ENCODE data around the gene ZNF514. TPM values are rescaled to one million over a fixed set of nuclear protein-coding genes. Genes with fewer than 3 reads are reported as not detected.

Gene ZNF514
- total and polyA plus RNA-seq, 2 of the 8 experiments (the other 6 are each of a cell fraction or from before 2014, with no cell fraction given), result 5.3 to 13.3 TPM

DNA sequence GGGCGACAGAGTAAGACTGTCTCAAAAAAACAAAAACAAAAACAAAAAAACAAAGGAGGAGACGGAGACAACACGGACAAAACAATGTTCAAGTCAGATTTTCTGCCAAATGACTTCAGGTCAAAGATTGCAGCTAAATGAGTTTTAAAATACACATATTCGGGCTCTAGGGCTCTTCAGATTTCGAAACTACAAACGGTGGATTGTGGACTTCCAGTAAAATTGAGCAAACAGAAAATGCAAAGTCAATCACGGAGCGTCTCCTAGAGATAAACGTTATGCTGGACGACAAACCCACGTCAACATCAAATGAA, 38.6 kb downstream of the ZNF514 start:
- H3K4ac ChIP-seq (replicated peaks; ENCODE audit: insufficient read length, low read depth, low read length), result peak overlapping the region; percentile 85
- no peaks in the 10 kb centered on the region for H3K23me2 ChIP-seq (ENCODE audit: low read depth, low read length)
- no peak overlapping the region for H3K23ac ChIP-seq (ENCODE audit: insufficient read length)
- no peaks in the 10 kb centered on the region; a peak in 1 of 8 replicates for H3K36me3 ChIP-seq (ENCODE audit: control insufficient read depth in 2 of 4, insufficient read depth in 4 of 4, low read length in 3 of 4)
- H3K4me3 ChIP-seq (ENCODE audit: extremely low read depth in 1 of 4, insufficient read depth in 2 of 4, low read depth in 3 of 4, low read length in 4 of 4), result peak overlapping the region; percentile 91 to 98 (median 96)
- H2BK15ac ChIP-seq (ENCODE audit: low read length), result peak overlapping the region; percentile 72; the same call in 1 of the 2 replicates
- peak overlapping the region; percentile 5 for H3K56ac ChIP-seq (replicated peaks; ENCODE audit: insufficient read length, low read depth, low read length)
- no peak overlapping the region for H2BK12ac ChIP-seq (ENCODE audit: low read depth, low read length)
- peak overlapping the region; percentile 100; the same call in 1 of the 2 replicates for H4K8ac ChIP-seq (ENCODE audit: extremely low read depth, insufficient read depth, low read length)
- no peaks in the 10 kb centered on the region for H3K9me3 ChIP-seq (ENCODE audit: insufficient read depth in 2 of 2, low read depth in 1 of 2, low read length in 1 of 2)
- H2BK120ac ChIP-seq (replicated peaks; ENCODE audit: low read depth, low read length), result no peak overlapping the region
- peak overlapping the region; percentile 83; the same call in 1 of the 2 replicates for H3K18ac ChIP-seq (ENCODE audit: extremely low read depth, low read length)
- peaks cover 4 to 37% of the 10 kb centered on the region in 2 experiments; a peak in 3 of 4 replicates for H3K79me2 ChIP-seq (ENCODE audit: control insufficient read depth in 1 of 2, insufficient read depth in 2 of 2, low read length in 2 of 2)
- 5% methylated on average over 11 of the region's 11 CpGs; no CpG with 5 or more reads in 1 of the 2 experiments for WGBS, 2 experiments (ENCODE audit: extremely low coverage in 1 of 2, insufficient coverage in 1 of 2, insufficient read length in 1 of 2, insufficient replicate concordance in 2 of 2, low coverage in 1 of 2, low lambda C conversion rate in 2 of 2, missing lambda C conversion rate in 1 of 2)
- peak overlapping the region; percentile 43 to 99 (median 96) for H3K9ac ChIP-seq (replicated peaks in 1 of 4; ENCODE audit: extremely low read depth in 1 of 4, low read depth in 3 of 4, low read length in 3 of 4)
- ChIA-PET POLR2A (ENCODE audit: partially characterized antibody) (interaction anchor here (0.8 to 2.2 kb wide), 6 partner anchors 29 to 44 kb away, joined by 3 to 13 read pairs (median 4); partner anchors contain the start of gene ZNF514), CTCF (ENCODE audit: partially characterized antibody) (interaction anchor here (0.9 to 2.1 kb wide), 7 partner anchors 11 to 248 kb away, joined by 3 to 6 read pairs (median 4); no protein-coding TSS in a partner anchor)
- H3K79me1 ChIP-seq (ENCODE audit: low read depth, low read length), result peaks cover 3% of the 10 kb centered on the region; the same call in 1 of the 2 replicates
- H3K4me1 ChIP-seq (replicated peaks in 1 of 4; ENCODE audit: control insufficient read depth in 3 of 4, insufficient read depth in 4 of 4, low read length in 3 of 4), result peaks cover 0 to 3% (median under 1%) of the 10 kb centered on the region in 4 experiments; a peak in 2 of 7 replicates
- H4K91ac ChIP-seq (replicated peaks; ENCODE audit: insufficient read length, low read length), result peak overlapping the region; percentile 68
- H4K20me1 ChIP-seq (replicated peaks in 1 of 2; ENCODE audit: control insufficient read depth in 1 of 2, insufficient read depth in 2 of 2, low read length in 2 of 2), result peaks cover 0 to 5% of the 10 kb centered on the region in 2 experiments
- H3K14ac ChIP-seq (ENCODE audit: insufficient read length), result no peak overlapping the region
- peak overlapping the region; percentile 70 to 92 for H3K4me2 ChIP-seq (ENCODE audit: insufficient read depth in 1 of 2, low read depth in 2 of 2, low read length in 2 of 2)
- no peak for FAIRE-seq
- no peak overlapping the region for H2BK5ac ChIP-seq (ENCODE audit: low read depth, low read length)
- no peak for DNase-seq (ENCODE audit: low read depth in 1 of 2, low spot score in 2 of 2)
- no peak overlapping the region for H2BK20ac ChIP-seq (ENCODE audit: low read length)
- peak overlapping the region; percentile 97; the same call in 1 of the 2 replicates for H3K27ac ChIP-seq (ENCODE audit: low read depth, low read length)
- H3K27me3 ChIP-seq (replicated peaks in 1 of 4; ENCODE audit: control insufficient read depth in 3 of 4, extremely low read depth in 1 of 4, insufficient read depth in 3 of 4, low read length in 3 of 4), result no peaks in the 10 kb centered on the region; a peak in 1 of 7 replicates
- peak overlapping the region; percentile 58 for H4K5ac ChIP-seq (ENCODE audit: insufficient read length, low read depth, low read length)
- H2AFZ ChIP-seq (ENCODE audit: low read length), result peak overlapping the region; percentile 94
- H2AK5ac ChIP-seq (ENCODE audit: low read depth, low read length), result no peak overlapping the region
- no peak for TF ChIP-seq EGR1 (IDR thresholded peaks at IDR 0.05; ENCODE audit: borderline replicate concordance, low read depth, low read length)
- TF ChIP-seq ATF2 (IDR thresholded peaks at IDR 0.05; ENCODE audit: low read length), result no peak
- no peak for TF ChIP-seq HDAC2 (IDR thresholded peaks at IDR 0.05; ENCODE audit: borderline replicate concordance in 1 of 2, low read depth in 2 of 2, low read length in 2 of 2)
- TF ChIP-seq BRCA1 (IDR thresholded peaks at IDR 0.05; ENCODE audit: low read depth, low read length), result no peak
- TF ChIP-seq SIRT6 (IDR thresholded peaks at IDR 0.05; ENCODE audit: low read length), result no peak
- TF ChIP-seq TAF7 (optimal IDR thresholded peaks at IDR 0.05; ENCODE audit: borderline replicate concordance, low read depth, low read length), result no peak
- no peak for TF ChIP-seq JUN (IDR thresholded peaks at IDR 0.05; ENCODE audit: low read depth, low read length)
- no peak for TF ChIP-seq CEBPB (IDR thresholded peaks at IDR 0.05; ENCODE audit: low read depth, low read length)
- no peak for TF ChIP-seq HDAC6 (IDR thresholded peaks at IDR 0.05; ENCODE audit: low read depth, low read length)
- no peak for TF ChIP-seq KDM4A (IDR thresholded peaks at IDR 0.05; ENCODE audit: low read depth, low read length, severe bottlenecking)
- no peak for TF ChIP-seq SP2 (IDR thresholded peaks at IDR 0.05; ENCODE audit: low read length)
- no peak for TF ChIP-seq RBBP5 (IDR thresholded peaks at IDR 0.05; ENCODE audit: borderline replicate concordance, low read depth, low read length)

All from H1 (cell line).